ENCODE measurements around the gene BCDIN3D. TPM values are rescaled to one million over a fixed set of nuclear protein-coding genes. Genes with fewer than 3 reads are reported as not detected.

BCDIN3D gene
- total RNA-seq, 1 donor from 2014 or later = 6.9 TPM

Other genes starting within 250 kb of the BCDIN3D start
- gene FAM186B, start 237.5 kb downstream of the BCDIN3D start, total RNA-seq = 0.41 TPM
- 19.2 TPM for gene PRPF40B, start 219.5 kb downstream of the BCDIN3D start, total RNA-seq
- gene FMNL3, start 135.7 kb downstream of the BCDIN3D start, total RNA-seq = 9.0 TPM
- gene TMBIM6, start 101.5 kb downstream of the BCDIN3D start, total RNA-seq = 284 TPM
- gene NCKAP5L, start 14.7 kb downstream of the BCDIN3D start, total RNA-seq = 7.3 TPM
- 17.9 TPM for gene FAIM2, start 60.8 kb upstream of the BCDIN3D start, total RNA-seq
- not detected for gene AQP2, start 107.6 kb upstream of the BCDIN3D start, total RNA-seq
- gene AQP5, start 118.8 kb upstream of the BCDIN3D start, total RNA-seq = 1.2 TPM
- not detected for gene AQP6, start 129.8 kb upstream of the BCDIN3D start, total RNA-seq
- 26.5 TPM for gene RACGAP1, start 182.4 kb upstream of the BCDIN3D start, total RNA-seq
- gene ASIC1, start 214.5 kb upstream of the BCDIN3D start, total RNA-seq = 15.5 TPM
- gene SMARCD1, start 242.2 kb upstream of the BCDIN3D start, total RNA-seq = 35.1 TPM

All from frontal cortex (tissue), 1 donor.